ENCODE data around the gene TSPAN32. TPM values are rescaled to one million over a fixed set of nuclear protein-coding genes. Genes with fewer than 3 reads are reported as not detected.

The TSPAN32 gene
- total and polyA plus RNA-seq, 10 of the 15 experiments (the other 5 are each of a cell fraction or from before 2014, with no cell fraction given), result 0.08 TPM; not detected in 9

GRCh38 chr11:2316963-2317244 lies 15.1 kb downstream of the TSPAN32 start:
- Histone ChIP-seq H3K27me3 (replicated peaks in 1 of 2; ENCODE audit: control insufficient read depth in 2 of 2, insufficient read depth in 2 of 2, low read length in 1 of 2) (no peaks in the 10 kb centered on the region), H3K9me3 (replicated peaks; ENCODE audit: control insufficient read depth, insufficient read depth, low read length) (no peaks in the 10 kb centered on the region), H4K20me1 (ENCODE audit: control insufficient read depth, insufficient read depth) (no peaks in the 10 kb centered on the region), H2AFZ (ENCODE audit: control insufficient read depth, low read depth, low read length) (no peak overlapping the region), H3K4me1 (ENCODE audit: control insufficient read depth, insufficient read depth, low read length) (no peaks in the 10 kb centered on the region), H3K27ac (ENCODE audit: control insufficient read depth, insufficient read depth) (no peak overlapping the region), H3K79me2 (ENCODE audit: control insufficient read depth, insufficient read depth, low read length) (no peaks in the 10 kb centered on the region), H3K36me3 (ENCODE audit: control insufficient read depth in 2 of 2, insufficient read depth in 2 of 2, low read length in 1 of 2) (no peaks in the 10 kb centered on the region), H3K9ac (ENCODE audit: control insufficient read depth, insufficient read depth, low read length) (no peak overlapping the region), H3K4me2 (ENCODE audit: control insufficient read depth, insufficient read depth) (no peak overlapping the region), H3K4me3 (no peak overlapping the region)
- in situ Hi-C loops (cut with MboI), result no loop called here
- TF ChIP-seq TCF12 (IDR thresholded peaks at IDR 0.05; ENCODE audit: low read depth, low read length) (no peak), MYB (IDR thresholded peaks at IDR 0.05; ENCODE audit: borderline replicate concordance, low read depth, low read length) (no peak), IKZF2 (IDR thresholded peaks at IDR 0.05) (no peak), ZNF217 (IDR thresholded peaks at IDR 0.05) (no peak), HCFC1 (IDR thresholded peaks at IDR 0.05; ENCODE audit: low read length) (no peak)
- TF ChIP-seq, protein P1, sequence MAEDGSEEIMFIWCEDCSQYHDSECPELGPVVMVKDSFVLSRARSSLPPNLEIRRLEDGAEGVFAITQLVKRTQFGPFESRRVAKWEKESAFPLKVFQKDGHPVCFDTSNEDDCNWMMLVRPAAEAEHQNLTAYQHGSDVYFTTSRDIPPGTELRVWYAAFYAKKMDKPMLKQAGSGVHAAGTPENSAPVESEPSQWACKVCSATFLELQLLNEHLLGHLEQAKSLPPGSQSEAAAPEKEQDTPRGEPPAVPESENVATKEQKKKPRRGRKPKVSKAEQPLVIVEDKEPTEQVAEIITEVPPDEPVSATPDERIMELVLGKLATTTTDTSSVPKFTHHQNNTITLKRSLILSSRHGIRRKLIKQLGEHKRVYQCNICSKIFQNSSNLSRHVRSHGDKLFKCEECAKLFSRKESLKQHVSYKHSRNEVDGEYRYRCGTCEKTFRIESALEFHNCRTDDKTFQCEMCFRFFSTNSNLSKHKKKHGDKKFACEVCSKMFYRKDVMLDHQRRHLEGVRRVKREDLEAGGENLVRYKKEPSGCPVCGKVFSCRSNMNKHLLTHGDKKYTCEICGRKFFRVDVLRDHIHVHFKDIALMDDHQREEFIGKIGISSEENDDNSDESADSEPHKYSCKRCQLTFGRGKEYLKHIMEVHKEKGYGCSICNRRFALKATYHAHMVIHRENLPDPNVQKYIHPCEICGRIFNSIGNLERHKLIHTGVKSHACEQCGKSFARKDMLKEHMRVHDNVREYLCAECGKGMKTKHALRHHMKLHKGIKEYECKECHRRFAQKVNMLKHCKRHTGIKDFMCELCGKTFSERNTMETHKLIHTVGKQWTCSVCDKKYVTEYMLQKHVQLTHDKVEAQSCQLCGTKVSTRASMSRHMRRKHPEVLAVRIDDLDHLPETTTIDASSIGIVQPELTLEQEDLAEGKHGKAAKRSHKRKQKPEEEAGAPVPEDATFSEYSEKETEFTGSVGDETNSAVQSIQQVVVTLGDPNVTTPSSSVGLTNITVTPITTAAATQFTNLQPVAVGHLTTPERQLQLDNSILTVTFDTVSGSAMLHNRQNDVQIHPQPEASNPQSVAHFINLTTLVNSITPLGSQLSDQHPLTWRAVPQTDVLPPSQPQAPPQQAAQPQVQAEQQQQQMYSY (CRISPR knock-in tag; IDR thresholded peaks at IDR 0.05), result no peak
- FAIRE-seq (no peak), ATAC-seq (no peak), DNase-seq (ENCODE audit: low read depth, low spot score) (no peak)
- ChIA-PET POLR2A (no interaction called here), RAD21 (ENCODE audit: unreplicated experiment) (interaction anchor here (1.2 kb wide), 1 partner anchor 11 kb away, joined by 3 read pairs; no protein-coding TSS in a partner anchor), CTCF (no interaction called here), SMC1A (ENCODE audit: uncharacterized antibody, unreplicated experiment) (no interaction called here)
- BruUV-seq (replicated peaks), result no TSS peak
- intact Hi-C loops (cut with micrococcal nuclease; ENCODE audit: unreplicated experiment), result no loop called here
- 28% methylated on average over 3 of the region's 3 CpGs for WGBS (ENCODE audit: insufficient coverage, insufficient replicate concordance, low lambda C conversion rate, missing lambda C conversion rate)

Data from GM12878 (cell line).